Esophagus muscularis mucosa (tissue), 4 donors: Measurements from ENCODE around the gene AHSG. TPM values are rescaled to one million over a fixed set of nuclear protein-coding genes. Genes with fewer than 3 reads are reported as not detected.
"Not testable (repeated sequence)": the region's sequence is repeated elsewhere in the genome, so short reads cannot be mapped to it uniquely, and the experiment has no call there.

ENCODE experiments used
- DNase-seq: peaks from one replicate; pipeline ENCODE4 v3.0.0-alpha.2; 2017; ENCODE audit errors: extremely low spot score
- H3K27ac ChIP-seq, 4 donors: fragments of 200-600 bp; sonication (generic); replicated peaks in 1 of 4; 1 replicate in 3 of 4; 2 replicates in 1 of 4; pipeline ENCODE4 v1.5.1; 2016 to 2019; ENCODE audit warnings: mild to moderate bottlenecking in 1 of 4
- H3K27me3 ChIP-seq, 4 donors: fragments of 200-600 bp; sonication (generic); one replicate each; pipeline versions ENCODE4 v1.5.1 to v1.6.0; 2016 to 2019
- H3K36me3 ChIP-seq, 4 donors: fragments of 200-600 bp; sonication (generic); one replicate each; pipeline ENCODE4 v1.5.1; 2016 to 2019
- H3K4me1 ChIP-seq, 4 donors: fragments of 200-600 bp; sonication (generic); one replicate each; pipeline ENCODE4 v1.5.1; 2016 to 2019
- H3K4me3 ChIP-seq, 4 donors: fragments of 200-600 bp; sonication (generic); 1 replicate in 2 of 4; 2 replicates in 2 of 4; pipeline ENCODE4 v1.5.1; 2016 to 2019; ENCODE audit warnings: mild to moderate bottlenecking in 4 of 4, moderate library complexity in 1 of 4
- H3K9me3 ChIP-seq, 4 donors: fragments of 200-600 bp; sonication (generic); 1 replicate in 3 of 4; 2 replicates in 1 of 4; pipeline ENCODE4 v1.5.1; 2016 to 2019
- EP300 ChIP-seq: sonication (generic); formaldehyde crosslinking; IDR thresholded peaks from one replicate; pipeline ENCODE4 v1.6.1; 2017; ENCODE audit warnings: antibody characterized with exemption
- POLR2A ChIP-seq: fragments of 450-650 bp; IDR thresholded peaks from one replicate; pipeline ENCODE4 v1.6.1; 2017; ENCODE audit warnings: antibody characterized with exemption, moderate library complexity, mild to moderate bottlenecking, low read depth
- POLR2AphosphoS5 ChIP-seq, 2 donors: sonication (generic); formaldehyde crosslinking; IDR thresholded peaks; one replicate each; pipeline ENCODE4 v1.6.1; 2017; ENCODE audit warnings: antibody characterized with exemption in 2 of 2
- WGBS: methylation state at CpG from one replicate; pipeline ENCODE4 v1.1.5; 2018; 5-methylcytosine and 5-hydroxymethylcytosine counted together
- intact Hi-C: fragments of 100-400 bp; cut with DNase I; formaldehyde crosslinking; loops from one replicate; pipeline ENCODE4 v1.15.1; 2023
- total RNA-seq, 4 donors: library from RNA; depleted of rRNA; stranded (reverse); fragments of >200 nt; gene quantifications; one replicate each; pipeline versions ENCODE4 v1.1.0 to v1.2.1, GENCODE V29; 2016
- TF ChIP-seq, protein P1 (sequence below), 3 experiments: fragments of 200-600 bp in 2 of 3; fragments of 450-650 bp in 1 of 3; sonication (generic) in 2 of 3; IDR thresholded peaks; one replicate each; pipeline ENCODE4 v1.5.1; 2017 to 2019; ENCODE audit warnings: antibody characterized with exemption in 3 of 3, mild to moderate bottlenecking in 2 of 3, moderate library complexity in 1 of 3

Gene AHSG, protein sequence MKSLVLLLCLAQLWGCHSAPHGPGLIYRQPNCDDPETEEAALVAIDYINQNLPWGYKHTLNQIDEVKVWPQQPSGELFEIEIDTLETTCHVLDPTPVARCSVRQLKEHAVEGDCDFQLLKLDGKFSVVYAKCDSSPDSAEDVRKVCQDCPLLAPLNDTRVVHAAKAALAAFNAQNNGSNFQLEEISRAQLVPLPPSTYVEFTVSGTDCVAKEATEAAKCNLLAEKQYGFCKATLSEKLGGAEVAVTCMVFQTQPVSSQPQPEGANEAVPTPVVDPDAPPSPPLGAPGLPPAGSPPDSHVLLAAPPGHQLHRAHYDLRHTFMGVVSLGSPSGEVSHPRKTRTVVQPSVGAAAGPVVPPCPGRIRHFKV
- total RNA-seq = not detected

DNA sequence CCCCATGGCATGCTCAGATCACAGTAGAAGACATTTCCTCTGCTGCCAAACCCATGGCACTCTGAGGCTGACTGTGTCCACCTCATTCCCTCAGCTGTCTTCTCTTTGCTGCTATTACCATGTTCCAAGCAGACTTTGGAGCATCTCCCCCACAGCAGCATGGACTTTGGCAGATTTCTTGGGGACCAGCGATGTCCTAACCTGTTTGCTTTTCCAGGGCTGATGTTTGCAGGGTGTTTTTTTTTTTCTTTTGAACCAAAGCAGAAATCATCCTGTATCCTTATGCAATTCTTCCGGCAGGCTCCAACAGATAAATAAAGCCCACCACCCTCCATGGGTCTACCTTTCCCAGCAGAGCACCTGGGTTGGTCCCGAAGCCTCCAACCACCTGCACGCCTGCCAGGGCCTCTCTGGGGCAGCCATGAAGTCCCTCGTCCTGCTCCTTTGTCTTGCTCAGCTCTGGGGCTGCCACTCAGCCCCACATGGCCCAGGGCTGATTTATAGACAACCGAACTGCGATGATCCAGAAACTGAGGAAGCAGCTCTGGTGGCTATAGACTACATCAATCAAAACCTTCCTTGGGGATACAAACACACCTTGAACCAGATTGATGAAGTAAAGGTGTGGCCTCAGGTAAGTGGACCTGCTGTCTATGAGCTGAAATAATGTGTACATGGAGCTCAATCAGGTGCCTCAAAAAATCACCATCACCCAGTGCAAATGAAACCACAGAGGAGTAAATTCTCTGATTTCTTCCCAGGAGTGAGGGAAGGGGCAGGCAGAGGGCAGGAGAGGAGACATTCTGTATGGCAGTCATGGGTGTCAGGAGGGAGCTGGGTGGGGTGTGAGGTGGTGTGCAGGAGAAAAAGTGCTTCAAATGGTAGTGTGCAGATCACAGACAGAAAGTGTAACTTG, at the start of gene AHSG:
Gene AHSG, plus strand, starts transcription at position 340 of the 916 bp plus-strand sequence. Its CDS starts 82 bp downstream, at position 422.
- intact Hi-C loops = loop anchor here (10.0 kb wide), 1 partner anchor 552 kb away; no protein-coding TSS in a partner anchor

DNA sequence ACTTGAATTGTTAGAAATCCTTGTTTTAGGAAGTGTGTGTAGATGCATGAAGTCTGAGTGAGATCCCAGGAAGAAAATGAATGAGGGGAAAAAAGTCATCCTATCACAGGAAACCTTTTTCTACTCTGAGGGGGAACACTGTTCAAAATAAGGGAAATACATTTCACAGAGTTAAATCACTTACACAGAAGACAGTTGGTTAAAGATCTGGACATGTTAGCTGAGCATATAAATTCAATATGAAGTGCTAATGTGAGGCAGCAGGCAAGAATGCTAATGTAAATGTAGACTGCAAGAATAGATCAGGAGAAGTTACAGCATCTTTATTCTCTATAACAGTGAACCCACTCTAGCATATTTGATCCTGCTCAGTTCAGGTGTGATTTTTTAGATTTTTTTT, 48.3 kb upstream of the AHSG start:
- intact Hi-C loops = no loop called here
- Histone ChIP-seq H3K27ac (no peak overlapping the region), H3K9me3 (no peaks in the 10 kb centered on the region), H3K4me1 (peaks cover 29 to 79% (median 63%) of the 10 kb centered on the region in 4 donors), H3K27me3 (no peaks in the 10 kb centered on the region), H3K36me3 (peaks cover 0 to 29% (median 18%) of the 10 kb centered on the region in 4 donors), H3K4me3 (no peak overlapping the region)
- DNase-seq = no peak
- TF ChIP-seq EP300 = no peak
- TF ChIP-seq POLR2A = no peak
- no peak for TF ChIP-seq POLR2AphosphoS5 (IDR thresholded peaks at IDR 0.05)
- TF ChIP-seq, protein P1, sequence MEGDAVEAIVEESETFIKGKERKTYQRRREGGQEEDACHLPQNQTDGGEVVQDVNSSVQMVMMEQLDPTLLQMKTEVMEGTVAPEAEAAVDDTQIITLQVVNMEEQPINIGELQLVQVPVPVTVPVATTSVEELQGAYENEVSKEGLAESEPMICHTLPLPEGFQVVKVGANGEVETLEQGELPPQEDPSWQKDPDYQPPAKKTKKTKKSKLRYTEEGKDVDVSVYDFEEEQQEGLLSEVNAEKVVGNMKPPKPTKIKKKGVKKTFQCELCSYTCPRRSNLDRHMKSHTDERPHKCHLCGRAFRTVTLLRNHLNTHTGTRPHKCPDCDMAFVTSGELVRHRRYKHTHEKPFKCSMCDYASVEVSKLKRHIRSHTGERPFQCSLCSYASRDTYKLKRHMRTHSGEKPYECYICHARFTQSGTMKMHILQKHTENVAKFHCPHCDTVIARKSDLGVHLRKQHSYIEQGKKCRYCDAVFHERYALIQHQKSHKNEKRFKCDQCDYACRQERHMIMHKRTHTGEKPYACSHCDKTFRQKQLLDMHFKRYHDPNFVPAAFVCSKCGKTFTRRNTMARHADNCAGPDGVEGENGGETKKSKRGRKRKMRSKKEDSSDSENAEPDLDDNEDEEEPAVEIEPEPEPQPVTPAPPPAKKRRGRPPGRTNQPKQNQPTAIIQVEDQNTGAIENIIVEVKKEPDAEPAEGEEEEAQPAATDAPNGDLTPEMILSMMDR (IDR thresholded peaks at IDR 0.05) = no peak

More for the DNA sequence above, at the start of gene AHSG:
- peaks cover 0 to 18% (median 12%) of the 10 kb centered on the region in 4 donors for H3K4me1 ChIP-seq
- H3K9me3 ChIP-seq = no peaks in the 10 kb centered on the region
- H3K4me3 ChIP-seq = no peak within 1 kb of the TSS
- 84% methylated on average over 6 of the region's 7 CpGs for WGBS
- no peaks in the 10 kb centered on the region for H3K36me3 ChIP-seq
- H3K27ac ChIP-seq = no peak within 1 kb of the TSS
- TF ChIP-seq POLR2AphosphoS5 (IDR thresholded peaks at IDR 0.05) (no peak), EP300 (no peak), POLR2A (no peak)
- TF ChIP-seq, protein P1 (IDR thresholded peaks at IDR 0.05) = no peak
- H3K27me3 ChIP-seq = peaks cover 0 to 40% (median 0%) of the 10 kb centered on the region in 4 donors
- DNase-seq = no peak

DNA sequence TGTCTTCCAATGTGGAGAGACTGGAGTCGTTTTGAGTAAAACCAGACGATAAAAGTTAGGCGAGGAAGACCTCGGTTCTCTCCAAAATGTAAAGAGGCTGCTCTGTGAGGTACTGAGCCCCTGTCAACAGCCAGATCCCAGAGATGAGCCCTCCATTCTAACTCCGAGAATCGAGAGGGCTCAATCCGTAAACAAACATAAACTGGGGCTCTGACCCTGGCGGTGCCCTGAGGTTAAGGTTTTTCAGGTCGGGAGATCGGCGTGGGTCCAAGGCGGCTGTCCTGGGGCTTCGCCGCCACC, 46.1 kb upstream of the AHSG start:
- H3K27me3 ChIP-seq = no peaks in the 10 kb centered on the region
- no peak for DNase-seq
- intact Hi-C loops = no loop called here
- H3K9me3 ChIP-seq = no peaks in the 10 kb centered on the region
- H3K27ac ChIP-seq = peak overlapping the region; percentile 86 to 91 (median 87)
- 0% methylated on average over 9 of the region's 14 CpGs for WGBS
- peak overlapping the region; percentile 80 to 93 (median 86) for H3K4me3 ChIP-seq
- TF ChIP-seq POLR2AphosphoS5 (IDR thresholded peaks at IDR 0.05) (no peak), EP300 (no peak), POLR2A (no peak)
- TF ChIP-seq, protein P1 (IDR thresholded peaks at IDR 0.05) = no peak
- H3K4me1 ChIP-seq = peaks cover 37 to 79% (median 69%) of the 10 kb centered on the region in 4 donors
- H3K36me3 ChIP-seq = peaks cover 0 to 21% (median 15%) of the 10 kb centered on the region in 4 donors

DNA sequence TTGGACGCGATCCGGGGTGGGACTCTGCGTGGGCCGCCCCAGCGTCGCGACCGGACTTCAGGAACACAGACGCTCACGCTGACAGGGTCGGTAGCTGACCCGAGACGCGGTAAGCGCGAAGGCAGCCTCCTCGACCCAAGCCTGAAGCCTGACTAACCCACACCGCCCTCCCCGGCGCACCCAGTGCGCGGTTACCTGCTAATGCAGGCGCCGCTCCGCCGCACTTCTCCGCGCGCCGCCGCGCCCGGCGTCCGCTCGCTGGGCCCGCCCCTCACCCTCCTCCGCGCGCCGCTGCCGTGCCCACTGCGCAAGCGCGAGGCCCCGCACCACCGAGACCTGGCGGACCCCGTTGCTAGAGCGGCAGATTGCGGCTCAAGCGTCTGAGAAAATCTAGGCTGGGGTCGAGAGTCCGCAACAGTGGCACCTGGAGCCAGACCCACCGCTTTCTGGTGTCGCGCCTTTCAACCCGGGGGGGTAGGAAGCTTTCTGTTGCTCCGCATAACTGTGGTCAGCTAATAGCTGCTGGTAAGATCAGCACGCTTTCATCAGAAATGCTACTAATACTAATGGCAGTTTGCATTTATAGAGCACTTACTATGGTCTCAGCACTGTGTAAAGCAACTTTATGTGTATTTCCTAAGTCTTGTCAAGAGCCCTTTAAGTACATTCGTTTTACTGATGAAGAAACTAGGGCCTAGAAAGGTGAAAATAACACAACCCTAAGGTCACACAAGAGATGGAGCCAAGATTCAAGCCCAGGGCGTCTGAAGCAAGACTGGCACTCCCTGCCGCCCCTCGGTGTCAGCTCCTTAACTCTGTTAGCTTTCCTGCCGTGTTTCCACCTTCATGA, 45.6 kb upstream of the AHSG start, which contains the start of gene TBCCD1:
Gene TBCCD1, minus strand, starts transcription at position 268 of the 850 bp plus-strand sequence. CDS start 3,010 bp downstream, outside the sequence.
- Histone ChIP-seq H3K27me3 (no peaks in the 10 kb centered on the region), H3K4me3 (peak within 1 kb of the TSS; percentile 80 to 93 (median 86)), H3K27ac (peak within 1 kb of the TSS; percentile 86 to 91 (median 87)), H3K9me3 (no peaks in the 10 kb centered on the region), H3K36me3 (peaks cover 0 to 16% (median 13%) of the 10 kb centered on the region in 4 donors), H3K4me1 (peaks cover 39 to 79% (median 66%) of the 10 kb centered on the region in 4 donors)
- TF ChIP-seq, protein P1 (IDR thresholded peaks at IDR 0.05) = peak in 1 of 3 experiments; percentile 7
- peak; percentile 70 for TF ChIP-seq POLR2A
- TF ChIP-seq POLR2AphosphoS5 (IDR thresholded peaks at IDR 0.05) = peak; percentile 90 to 94
- no peak for TF ChIP-seq EP300
- DNase-seq = peak; percentile 95
- intact Hi-C loops = no loop called here
- WGBS = under 1% methylated on average over 41 of the region's 66 CpGs

DNA sequence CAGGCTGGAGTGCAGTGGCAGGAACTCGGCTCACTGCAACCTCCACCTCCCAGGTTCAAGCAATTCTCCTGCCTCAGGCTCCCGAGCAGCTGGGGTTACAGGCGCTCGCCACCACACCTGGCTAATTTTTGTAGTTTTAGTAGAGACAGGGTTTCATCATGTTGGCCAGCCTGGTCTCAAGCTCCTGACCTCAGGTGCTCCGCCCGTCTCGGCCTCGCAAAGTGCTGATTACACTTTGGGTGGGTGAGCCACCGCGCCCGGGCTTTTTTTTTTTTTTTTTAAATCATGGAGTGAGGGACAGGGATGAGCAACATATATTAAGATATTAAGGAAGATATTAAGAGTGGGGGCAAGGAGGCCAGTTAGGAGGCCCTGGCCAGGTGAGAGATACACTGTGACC, 43.5 kb upstream of the AHSG start:
- peak overlapping the region in 2 of 4 donors; percentile 69 to 94 for H3K4me3 ChIP-seq
- H3K9me3 ChIP-seq, intact Hi-C loops, DNase-seq, H3K27me3 ChIP-seq: not testable (repeated sequence)
- H3K4me1 ChIP-seq = peaks cover 31 to 61% (median 46%) of the 10 kb centered on the region in 4 donors
- peaks cover 0 to 22% (median 16%) of the 10 kb centered on the region in 4 donors for H3K36me3 ChIP-seq
- WGBS = 83% methylated on average over 11 of the region's 11 CpGs
- H3K27ac ChIP-seq = peak overlapping the region in 1 of 4 donors; percentile 98
